BLaER1 treated with 17β-estradiol and CSF1 and Interleukin-3, amounts not matched to agents 10 nM and 100 nM (cell line): ENCODE results near the gene FAM120A.

Experiments used
- H3K27ac ChIP-seq, 11 experiments: shearing (Covaris generic); formaldehyde crosslinking; 2 replicates each; pipeline ENCODE4 v1.8.1; 2022
- H3K27me3 ChIP-seq, 11 experiments: shearing (Covaris generic); formaldehyde crosslinking; 2 replicates each; pipeline ENCODE4 v1.8.1; 2022
- H3K36me3 ChIP-seq, 11 experiments: shearing (Covaris generic); formaldehyde crosslinking; 2 replicates each; pipeline ENCODE4 v1.8.1; 2022
- H3K4me1 ChIP-seq, 10 experiments: shearing (Covaris generic); formaldehyde crosslinking; 2 replicates each; pipeline ENCODE4 v1.8.1; 2022
- H3K4me2 ChIP-seq, 11 experiments: shearing (Covaris generic); formaldehyde crosslinking; 2 replicates each; pipeline ENCODE4 v1.8.1; 2022
- H3K4me3 ChIP-seq, 10 experiments: shearing (Covaris generic); formaldehyde crosslinking; 2 replicates each; pipeline ENCODE4 v1.8.1; 2022
- H3K9ac ChIP-seq, 11 experiments: shearing (Covaris generic); formaldehyde crosslinking; 2 replicates each; pipeline ENCODE4 v1.8.1; 2022
- H3K9me3 ChIP-seq, 11 experiments: shearing (Covaris generic); formaldehyde crosslinking; replicated peaks in 1 of 11; 2 replicates each; pipeline ENCODE4 v1.8.1; 2022
- H4K20me1 ChIP-seq, 11 experiments: shearing (Covaris generic); formaldehyde crosslinking; 2 replicates each; pipeline ENCODE4 v1.8.1; 2022
- Cebpa-rat ChIP-seq, 11 experiments: shearing (Covaris generic); IDR thresholded peaks; 2 replicates each; pipeline ENCODE4 v1.8.1; 2022

Gene FAM120A

DNA sequence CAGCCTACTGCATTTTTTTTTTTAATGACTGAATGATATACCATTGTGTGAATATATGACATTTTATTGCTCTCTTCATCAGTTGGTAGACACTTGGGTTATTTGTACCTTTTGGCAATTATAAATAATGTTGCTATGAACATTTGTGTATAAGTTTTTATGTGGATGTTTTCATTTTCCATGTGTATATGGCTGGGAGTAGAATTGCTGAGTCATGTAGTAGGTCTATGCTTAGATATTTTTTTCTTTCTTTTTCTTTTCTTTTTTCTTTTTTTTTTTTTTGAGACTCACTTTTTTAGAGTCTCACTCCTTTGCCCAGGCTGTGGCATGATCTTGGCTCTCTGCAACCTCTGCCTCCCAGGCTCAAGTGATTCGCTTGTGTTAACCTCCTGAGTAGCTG, 34.8 kb downstream of the FAM120A start:
- peak overlapping the region in 2 of 11 experiments; percentile 8 to 17; a peak in 1 of 22 replicates for H3K4me2 ChIP-seq
- H3K27ac ChIP-seq: peak overlapping the region in 5 of 11 experiments; percentile 18 to 62 (median 37); a peak in 6 of 22 replicates
- H3K36me3 ChIP-seq: peaks cover 90 to 100% (median 97%) of the 10 kb centered on the region in 11 experiments
- H3K4me1 ChIP-seq: peaks cover 0 to 43% (median 9%) of the 10 kb centered on the region in 10 experiments; a peak in 10 of 20 replicates
- H3K9me3 ChIP-seq: peaks cover 0 to 10% (median 0%) of the 10 kb centered on the region in 11 experiments; a peak in 1 of 22 replicates
- no peak overlapping the region for H3K4me3 ChIP-seq
- H4K20me1 ChIP-seq: peaks cover 20 to 80% (median 55%) of the 10 kb centered on the region in 11 experiments; a peak in 19 of 22 replicates
- H3K9ac ChIP-seq: no peak overlapping the region
- no peak for TF ChIP-seq Cebpa-rat (IDR thresholded peaks at IDR 0.05)
- no peaks in the 10 kb centered on the region for H3K27me3 ChIP-seq

- Histone ChIP-seq H3K4me3 (no peak overlapping the region), H3K27ac (no peak overlapping the region), H3K36me3 (peaks cover 84 to 100% (median 97%) of the 10 kb centered on the region in 11 experiments), H3K9me3 (peaks cover 0 to 10% (median 0%) of the 10 kb centered on the region in 11 experiments; a peak in 1 of 22 replicates), H4K20me1 (peaks cover 15 to 81% (median 47%) of the 10 kb centered on the region in 11 experiments; a peak in 17 of 22 replicates), H3K4me2 (peak overlapping the region in 6 of 11 experiments; percentile 14 to 58 (median 35); a peak in 9 of 22 replicates), H3K27me3 (no peaks in the 10 kb centered on the region), H3K9ac (no peak overlapping the region), H3K4me1 (peaks cover 0 to 43% (median 9%) of the 10 kb centered on the region in 10 experiments; a peak in 10 of 20 replicates)
- TF ChIP-seq Cebpa-rat (IDR thresholded peaks at IDR 0.05): no peak
These were observed 36.8 kb downstream of the FAM120A start for GRCh38 chr9:93488244-93488643.

DNA sequence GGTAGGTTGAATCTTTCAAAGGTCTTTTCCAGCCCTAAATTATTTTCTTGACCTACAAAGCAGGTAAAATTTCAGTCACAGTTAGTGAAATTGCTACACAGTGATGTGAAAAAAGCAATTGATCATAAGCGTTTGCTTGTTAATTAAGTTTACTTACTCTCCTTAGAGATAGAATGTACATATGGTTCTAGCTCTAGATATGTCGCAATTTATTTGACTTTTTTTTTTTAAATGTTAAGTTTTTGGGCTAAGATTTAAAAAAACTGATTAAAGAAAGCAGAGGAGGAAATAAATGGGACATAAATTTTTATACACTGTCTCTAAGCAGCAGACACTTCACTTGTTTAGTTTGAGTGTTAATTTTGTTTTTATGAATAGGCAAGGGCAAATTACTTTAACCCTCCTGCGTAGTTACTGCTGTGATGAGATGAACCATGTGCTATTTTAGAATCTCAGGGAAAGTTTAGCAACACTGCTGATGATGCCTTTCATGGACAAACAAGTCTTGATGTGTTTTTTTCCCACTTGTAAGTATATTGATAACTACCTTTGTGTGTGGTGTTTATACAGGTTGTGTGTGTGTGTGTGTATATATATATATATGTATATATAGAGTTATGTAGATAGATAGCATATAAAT, 40.2 kb downstream of the FAM120A start:
- TF ChIP-seq Cebpa-rat (IDR thresholded peaks at IDR 0.05): 0 out of 22 replicates have a peak, but pooled peaks of 1 of the 11 experiments have one; percentile 41

DNA sequence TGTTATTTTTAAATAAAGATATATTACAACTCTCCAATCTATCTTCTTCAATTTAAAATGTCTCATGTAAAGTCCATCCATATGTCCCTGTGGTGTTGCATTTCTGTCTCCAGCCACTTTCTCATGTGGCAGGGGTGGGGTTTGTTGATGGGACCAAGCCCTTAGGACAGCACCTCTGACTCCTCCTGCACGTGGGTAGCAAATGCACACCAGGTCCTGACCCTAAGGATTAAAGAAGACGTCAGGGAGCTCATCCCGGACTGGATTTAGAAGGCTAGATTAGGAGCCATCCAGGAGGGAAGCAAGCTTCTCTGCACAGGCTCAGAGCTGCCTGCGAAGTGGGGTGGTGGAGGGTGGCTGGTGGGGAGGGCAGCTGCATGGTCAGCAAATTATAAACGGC, 40.8 kb downstream of the FAM120A start:
- no peak for TF ChIP-seq Cebpa-rat (IDR thresholded peaks at IDR 0.05)
- Histone ChIP-seq H3K9me3 (no peaks in the 10 kb centered on the region; a peak in 1 of 22 replicates), H4K20me1 (peaks cover 33 to 97% (median 72%) of the 10 kb centered on the region in 11 experiments; a peak in 19 of 22 replicates), H3K27ac (no peak overlapping the region), H3K27me3 (no peaks in the 10 kb centered on the region), H3K4me2 (no peak overlapping the region), H3K36me3 (peaks cover 92 to 100% (median 97%) of the 10 kb centered on the region in 11 experiments), H3K4me3 (no peak overlapping the region), H3K9ac (no peak overlapping the region), H3K4me1 (peaks cover 0 to 29% (median 6%) of the 10 kb centered on the region in 10 experiments; a peak in 10 of 20 replicates)

More for the DNA sequence above, 40.2 kb downstream of the FAM120A start:
- Histone ChIP-seq H3K9me3 (peaks cover 0 to 3% (median 0%) of the 10 kb centered on the region in 11 experiments; a peak in 1 of 22 replicates), H3K9ac (no peak overlapping the region), H3K4me2 (no peak overlapping the region), H4K20me1 (peaks cover 36 to 95% (median 69%) of the 10 kb centered on the region in 11 experiments; a peak in 19 of 22 replicates), H3K27ac (no peak overlapping the region), H3K27me3 (no peaks in the 10 kb centered on the region), H3K4me1 (peaks cover 0 to 29% (median 6%) of the 10 kb centered on the region in 10 experiments; a peak in 10 of 20 replicates), H3K4me3 (no peak overlapping the region), H3K36me3 (peaks cover 91 to 100% (median 97%) of the 10 kb centered on the region in 11 experiments)

GRCh38 chr9:93493949-93494348, 42.5 kb downstream of the FAM120A start:
- Histone ChIP-seq H3K4me3 (no peak overlapping the region), H3K9me3 (no peaks in the 10 kb centered on the region; a peak in 1 of 22 replicates), H3K4me1 (peaks cover 0 to 14% (median 0%) of the 10 kb centered on the region in 10 experiments; a peak in 5 of 20 replicates), H4K20me1 (peaks cover 28 to 89% (median 69%) of the 10 kb centered on the region in 11 experiments; a peak in 20 of 22 replicates), H3K27ac (no peak overlapping the region), H3K4me2 (no peak overlapping the region), H3K9ac (no peak overlapping the region), H3K27me3 (no peaks in the 10 kb centered on the region), H3K36me3 (peaks cover 93 to 100% (median 97%) of the 10 kb centered on the region in 11 experiments)
- no peak for TF ChIP-seq Cebpa-rat (IDR thresholded peaks at IDR 0.05)

- no peaks in the 10 kb centered on the region; a peak in 1 of 22 replicates for H3K9me3 ChIP-seq
- no peak overlapping the region for H3K4me2 ChIP-seq
- no peak overlapping the region for H3K4me3 ChIP-seq
- H4K20me1 ChIP-seq: peaks cover 21 to 82% (median 50%) of the 10 kb centered on the region in 11 experiments; a peak in 19 of 22 replicates
- no peaks in the 10 kb centered on the region for H3K27me3 ChIP-seq
- peaks cover 92 to 100% (median 98%) of the 10 kb centered on the region in 11 experiments for H3K36me3 ChIP-seq
- H3K27ac ChIP-seq: no peak overlapping the region
- H3K4me1 ChIP-seq: peaks cover 12 to 17% (median 16%) of the 10 kb centered on the region in 10 experiments; a peak in 19 of 20 replicates
- no peak for TF ChIP-seq Cebpa-rat (IDR thresholded peaks at IDR 0.05)
- no peak overlapping the region for H3K9ac ChIP-seq
These were observed 44.8 kb downstream of the FAM120A start for GRCh38 chr9:93496285-93496684.

GRCh38 chr9:93500571-93501298, 49.2 kb downstream of the FAM120A start:
- Histone ChIP-seq H3K36me3 (peaks cover 76 to 100% (median 97%) of the 10 kb centered on the region in 11 experiments), H3K4me1 (peaks cover 18 to 52% (median 42%) of the 10 kb centered on the region in 10 experiments), H4K20me1 (peaks cover 0 to 39% (median 13%) of the 10 kb centered on the region in 11 experiments; a peak in 15 of 22 replicates), H3K27me3 (no peaks in the 10 kb centered on the region), H3K9ac (peak overlapping the region in 1 of 11 experiments; percentile 41; a peak in 2 of 22 replicates), H3K27ac (peak overlapping the region in 4 of 11 experiments; percentile 30 to 48 (median 37); a peak in 9 of 22 replicates), H3K9me3 (peaks cover 0 to 42% (median 11%) of the 10 kb centered on the region in 11 experiments; a peak in 12 of 22 replicates), H3K4me2 (peak overlapping the region; percentile 11 to 70 (median 61); a peak in 20 of 22 replicates), H3K4me3 (peak overlapping the region in 1 of 10 experiments; percentile 32; a peak in 1 of 20 replicates)
- TF ChIP-seq Cebpa-rat (IDR thresholded peaks at IDR 0.05): no peak

- H3K9ac ChIP-seq: no peak overlapping the region
- H3K4me3 ChIP-seq: no peak overlapping the region
- peaks cover 18 to 59% (median 45%) of the 10 kb centered on the region in 10 experiments for H3K4me1 ChIP-seq
- H3K27me3 ChIP-seq: no peaks in the 10 kb centered on the region
- TF ChIP-seq Cebpa-rat (IDR thresholded peaks at IDR 0.05): no peak
- H3K36me3 ChIP-seq: peaks cover 69 to 100% (median 95%) of the 10 kb centered on the region in 11 experiments
- peak overlapping the region in 6 of 11 experiments; percentile 30 to 56 (median 46); a peak in 9 of 22 replicates for H3K27ac ChIP-seq
- peaks cover 0 to 49% (median 11%) of the 10 kb centered on the region in 11 experiments; a peak in 12 of 22 replicates for H3K9me3 ChIP-seq
- peaks cover 0 to 32% (median 11%) of the 10 kb centered on the region in 11 experiments; a peak in 15 of 22 replicates for H4K20me1 ChIP-seq
- H3K4me2 ChIP-seq: peak overlapping the region; percentile 11 to 70 (median 61); a peak in 15 of 22 replicates
These were observed 49.9 kb downstream of the FAM120A start for GRCh38 chr9:93501406-93501805.
